Breast epithelium (tissue), 4 donors: ENCODE data around the gene NDUFA5. TPM values are rescaled to one million over a fixed set of nuclear protein-coding genes. Genes with fewer than 3 reads are reported as not detected.

Experiments
- DNase-seq, 2 donors: peaks; one replicate each; pipeline ENCODE4 v3.0.0-alpha.2; 2019; ENCODE audit warnings: low spot score in 2 of 2
- H3K27ac ChIP-seq, 2 donors: fragments of 200-600 bp; sonication (generic) in 1 of 2; one replicate each; pipeline ENCODE4 v1.5.1; 2016 to 2019; ENCODE audit warnings: mild to moderate bottlenecking in 1 of 2
- H3K27me3 ChIP-seq, 2 donors: fragments of 200-600 bp; sonication (generic) in 1 of 2; one replicate each; pipeline versions ENCODE4 v1.5.1 to v1.6.0; 2017 to 2019; ENCODE audit warnings: control low read depth in 1 of 2, mild to moderate bottlenecking in 1 of 2
- H3K36me3 ChIP-seq: fragments of 200-600 bp; one replicate; pipeline ENCODE4 v1.5.1; 2019
- H3K4me1 ChIP-seq, 2 donors: fragments of 200-600 bp; sonication (generic); one replicate each; pipeline ENCODE4 v1.5.1; 2016 to 2019; ENCODE audit warnings: control low read depth in 1 of 2
- H3K4me3 ChIP-seq, 3 donors: fragments of 200-600 bp; sonication (generic); 1 replicate in 2 of 3; 2 replicates in 1 of 3; pipeline ENCODE4 v1.5.1; 2016 to 2019; ENCODE audit warnings: mild to moderate bottlenecking in 3 of 3, moderate library complexity in 2 of 3
- H3K9me3 ChIP-seq, 2 donors: fragments of 200-600 bp; sonication (generic) in 1 of 2; one replicate each; pipeline ENCODE4 v1.5.1; 2016 to 2019; ENCODE audit warnings: control low read depth in 1 of 2
- POLR2A ChIP-seq: fragments of 450-650 bp; IDR thresholded peaks from one replicate; pipeline ENCODE4 v1.6.1; 2016; ENCODE audit warnings: antibody characterized with exemption, mild to moderate bottlenecking, moderate library complexity
- POLR2AphosphoS5 ChIP-seq, 3 donors: sonication (generic); formaldehyde crosslinking; IDR thresholded peaks; one replicate each; pipeline ENCODE4 v1.6.1; 2017; ENCODE audit warnings: antibody characterized with exemption in 3 of 3
- intact Hi-C: fragments of 100-400 bp; cut with DNase I; formaldehyde crosslinking; loops from one replicate; pipeline ENCODE4 v1.15.1; 2023; ENCODE audit warnings: low total_unique reads
- total RNA-seq, 3 donors: library from RNA; depleted of rRNA; stranded (reverse); fragments of >200 nt; gene quantifications; one replicate each; pipeline ENCODE4 v1.1.0, GENCODE V29; 2016
- TF ChIP-seq, protein P1 (sequence below), 3 donors: fragments of 450-650 bp; IDR thresholded peaks; one replicate each; pipeline ENCODE4 v1.5.1; 2016 to 2017; ENCODE audit warnings: antibody characterized with exemption in 3 of 3, mild to moderate bottlenecking in 3 of 3, moderate library complexity in 3 of 3

NDUFA5 gene
- total RNA-seq, 3 donors from 2014 or later = 34.9 to 73.3 (median 43.3) TPM

DNA sequence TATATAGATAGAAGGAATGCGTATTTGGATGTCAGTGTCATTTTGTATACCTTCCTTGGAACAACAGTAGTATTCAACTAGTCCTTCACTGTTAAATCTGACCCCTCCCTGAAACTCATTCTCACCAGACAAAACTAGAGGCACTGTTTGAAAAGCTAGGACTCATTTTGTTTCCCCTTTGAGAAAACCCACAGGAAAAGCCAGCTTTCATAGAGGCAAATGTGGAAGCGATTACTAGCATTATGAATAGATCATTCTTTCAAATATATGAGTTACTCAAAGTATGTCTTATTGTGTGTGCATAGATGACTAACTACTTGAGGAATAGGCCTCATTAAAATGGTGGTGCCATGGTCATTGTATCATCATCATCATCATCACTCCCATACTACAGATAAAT is 42.1 kb upstream of the NDUFA5 start:
- DNase-seq = no peak
- no peaks in the 10 kb centered on the region for H3K9me3 ChIP-seq
- no peak for TF ChIP-seq POLR2A
- no peak for TF ChIP-seq POLR2AphosphoS5 (IDR thresholded peaks at IDR 0.05)
- TF ChIP-seq, protein P1, sequence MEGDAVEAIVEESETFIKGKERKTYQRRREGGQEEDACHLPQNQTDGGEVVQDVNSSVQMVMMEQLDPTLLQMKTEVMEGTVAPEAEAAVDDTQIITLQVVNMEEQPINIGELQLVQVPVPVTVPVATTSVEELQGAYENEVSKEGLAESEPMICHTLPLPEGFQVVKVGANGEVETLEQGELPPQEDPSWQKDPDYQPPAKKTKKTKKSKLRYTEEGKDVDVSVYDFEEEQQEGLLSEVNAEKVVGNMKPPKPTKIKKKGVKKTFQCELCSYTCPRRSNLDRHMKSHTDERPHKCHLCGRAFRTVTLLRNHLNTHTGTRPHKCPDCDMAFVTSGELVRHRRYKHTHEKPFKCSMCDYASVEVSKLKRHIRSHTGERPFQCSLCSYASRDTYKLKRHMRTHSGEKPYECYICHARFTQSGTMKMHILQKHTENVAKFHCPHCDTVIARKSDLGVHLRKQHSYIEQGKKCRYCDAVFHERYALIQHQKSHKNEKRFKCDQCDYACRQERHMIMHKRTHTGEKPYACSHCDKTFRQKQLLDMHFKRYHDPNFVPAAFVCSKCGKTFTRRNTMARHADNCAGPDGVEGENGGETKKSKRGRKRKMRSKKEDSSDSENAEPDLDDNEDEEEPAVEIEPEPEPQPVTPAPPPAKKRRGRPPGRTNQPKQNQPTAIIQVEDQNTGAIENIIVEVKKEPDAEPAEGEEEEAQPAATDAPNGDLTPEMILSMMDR (IDR thresholded peaks at IDR 0.05) = no peak
- H3K27me3 ChIP-seq = no peaks in the 10 kb centered on the region
- intact Hi-C loops = no loop called here
- no peaks in the 10 kb centered on the region for H3K4me1 ChIP-seq
- H3K27ac ChIP-seq = no peak overlapping the region
- no peaks in the 10 kb centered on the region for H3K36me3 ChIP-seq
- H3K4me3 ChIP-seq = no peak overlapping the region

- no peak for DNase-seq
- H3K27me3 ChIP-seq = no peaks in the 10 kb centered on the region
- H3K36me3 ChIP-seq = no peaks in the 10 kb centered on the region
- intact Hi-C loops = no loop called here
- no peaks in the 10 kb centered on the region for H3K4me1 ChIP-seq
- no peak overlapping the region for H3K27ac ChIP-seq
- TF ChIP-seq, protein P1 (IDR thresholded peaks at IDR 0.05) = no peak
- no peak for TF ChIP-seq POLR2AphosphoS5 (IDR thresholded peaks at IDR 0.05)
- TF ChIP-seq POLR2A = no peak
- no peaks in the 10 kb centered on the region for H3K9me3 ChIP-seq
- no peak overlapping the region for H3K4me3 ChIP-seq
These were observed 41.0 kb upstream of the NDUFA5 start for GRCh38 chr7:123598657-123599056.

DNA sequence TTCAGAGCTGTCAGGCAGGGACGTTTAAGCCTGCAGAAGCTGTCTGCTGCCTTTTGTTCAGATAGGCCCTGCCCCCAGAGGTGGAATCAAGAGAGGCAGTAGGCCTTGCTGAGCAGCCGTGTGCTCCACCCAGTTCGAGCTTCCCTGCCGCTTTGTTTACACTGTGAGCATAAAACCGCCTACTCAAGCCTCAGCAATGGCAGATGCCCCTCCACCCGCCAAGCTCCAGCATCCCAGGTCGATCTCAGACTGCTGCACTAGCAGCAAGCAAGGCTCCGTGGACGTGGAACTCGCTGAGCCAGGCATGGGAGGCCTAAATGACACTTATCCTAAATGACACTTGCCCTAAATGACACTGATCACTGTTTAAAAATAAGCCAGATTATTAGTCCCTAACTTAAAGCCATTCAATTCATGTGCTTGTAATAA is 37.2 kb upstream of the NDUFA5 start:
- no peaks in the 10 kb centered on the region for H3K9me3 ChIP-seq
- no peaks in the 10 kb centered on the region for H3K4me1 ChIP-seq
- no peak for TF ChIP-seq POLR2A
- TF ChIP-seq POLR2AphosphoS5 (IDR thresholded peaks at IDR 0.05) = no peak
- TF ChIP-seq, protein P1 (IDR thresholded peaks at IDR 0.05) = no peak
- DNase-seq = no peak
- H3K36me3 ChIP-seq = no peaks in the 10 kb centered on the region
- no peak overlapping the region for H3K27ac ChIP-seq
- no peaks in the 10 kb centered on the region for H3K27me3 ChIP-seq
- intact Hi-C loops = no loop called here
- H3K4me3 ChIP-seq = no peak overlapping the region

- Histone ChIP-seq H3K27me3 (no peaks in the 10 kb centered on the region), H3K27ac (no peak overlapping the region), H3K4me1 (no peaks in the 10 kb centered on the region), H3K9me3 (no peaks in the 10 kb centered on the region), H3K36me3 (no peaks in the 10 kb centered on the region), H3K4me3 (no peak overlapping the region)
- intact Hi-C loops = no loop called here
- no peak for DNase-seq
- TF ChIP-seq POLR2AphosphoS5 (IDR thresholded peaks at IDR 0.05) = no peak
- TF ChIP-seq, protein P1 (IDR thresholded peaks at IDR 0.05) = no peak
These were observed 30.8 kb upstream of the NDUFA5 start for GRCh38 chr7:123588376-123588775.

GRCh38 chr7:123583821-123584220 is 26.2 kb upstream of the NDUFA5 start:
- TF ChIP-seq, protein P1 (IDR thresholded peaks at IDR 0.05) = no peak
- no peak for TF ChIP-seq POLR2A
- no peak for TF ChIP-seq POLR2AphosphoS5 (IDR thresholded peaks at IDR 0.05)
- intact Hi-C loops = no loop called here

More at GRCh38 chr7:123583821-123584220, 26.2 kb upstream of the NDUFA5 start:
- H3K9me3 ChIP-seq = no peaks in the 10 kb centered on the region
- no peak for DNase-seq
- no peak overlapping the region for H3K27ac ChIP-seq
- H3K4me3 ChIP-seq = no peak overlapping the region
- H3K36me3 ChIP-seq = no peaks in the 10 kb centered on the region
- no peaks in the 10 kb centered on the region for H3K27me3 ChIP-seq
- no peaks in the 10 kb centered on the region for H3K4me1 ChIP-seq
